Suprapubic skin (tissue), 4 donors: Measurements from ENCODE around the gene DPYSL5.

Experiments
- CTCF ChIP-seq, 2 donors: fragments of 200-600 bp in 1 of 2; fragments of 450-650 bp in 1 of 2; sonication (generic) in 1 of 2; IDR thresholded peaks; one replicate each; pipeline ENCODE4 v1.5.1; 2016 to 2019; ENCODE audit warnings: antibody characterized with exemption in 2 of 2, mild to moderate bottlenecking in 1 of 2, moderate library complexity in 1 of 2
- EP300 ChIP-seq: sonication (generic); formaldehyde crosslinking; IDR thresholded peaks from one replicate; pipeline ENCODE4 v1.6.1; 2017; ENCODE audit warnings: antibody characterized with exemption
- POLR2A ChIP-seq, 2 donors: fragments of 450-650 bp; IDR thresholded peaks; one replicate each; pipeline ENCODE4 v1.6.1; 2017; ENCODE audit warnings: antibody characterized with exemption in 2 of 2, mild to moderate bottlenecking in 2 of 2, moderate library complexity in 2 of 2
- POLR2AphosphoS5 ChIP-seq, 3 donors: sonication (generic); formaldehyde crosslinking; IDR thresholded peaks; one replicate each; pipeline ENCODE4 v1.6.1; 2017; ENCODE audit warnings: antibody characterized with exemption in 3 of 3

GRCh38 chr2:26847307-26847654, 651 bp upstream of the DPYSL5 start:
- no peak for TF ChIP-seq POLR2AphosphoS5 (IDR thresholded peaks at IDR 0.05)
- no peak for TF ChIP-seq CTCF (IDR thresholded peaks at IDR 0.05)
- TF ChIP-seq POLR2A (IDR thresholded peaks at IDR 0.05), result no peak
- TF ChIP-seq EP300, result no peak
